ENCODE measurements around the gene KRTAP4-16.

- TF ChIP-seq CTCF (IDR thresholded peaks at IDR 0.05) (no peak), POLR2A (IDR thresholded peaks at IDR 0.05) (no peak), POLR2AphosphoS5 (IDR thresholded peaks at IDR 0.05) (no peak), EP300 (IDR thresholded peaks at IDR 0.05) (no peak)
These were observed 41.9 kb downstream of the KRTAP4-16 start, which contains the start of gene KRTAP2-3 for GRCh38 chr17:41060052-41060604.
